Endothelial cell of umbilical vein (primary cell): Measurements from ENCODE around the gene SLC25A34. TPM values are rescaled to one million over a fixed set of nuclear protein-coding genes. Genes with fewer than 3 reads are reported as not detected.

Source experiments
- BruUV-seq: library from RNA; stranded (reverse); fragments of 400-500 nt; replicated peaks from 2 replicates; lab custom pipeline; 2021; lab: Mats Ljungman, UMichigan
- CTCF ChIA-PET: fragments of 300-600, 350-600 bp; sonication (Branson Sonifier 250); formaldehyde crosslinking; loops from one replicate; lab custom pipeline; 2021; ENCODE audit warnings: antibody characterized with exemption, inconsistent platforms; lab: Charles Lee
- POLR2A ChIA-PET: fragments of 300-600, 350-600 bp; sonication (Branson Sonifier 250); formaldehyde crosslinking; loops from one replicate; lab custom pipeline; 2021; ENCODE audit warnings: antibody characterized with exemption, inconsistent platforms; lab: Charles Lee
- DNase-seq: peaks from one replicate; pipeline ENCODE4 v3.0.0-alpha.2; 2011; ENCODE audit warnings: low read depth, low spot score
- FAIRE-seq: peaks from 2 replicates; lab custom pipeline; 2011; peaks lifted over from hg19 to GRCh38; lab: Jason Lieb, UNC
- H2AFZ ChIP-seq: 2 replicates; pipeline ENCODE4 v1.6.0; 2012; ENCODE audit warnings: low read depth, low read length, control low read depth, inconsistent platforms
- H3K27ac ChIP-seq: 2 replicates; pipeline ENCODE4 v1.5.1; 2011; ENCODE audit warnings: low read depth, mild to moderate bottlenecking, control low read depth, low read length, moderate library complexity; ENCODE audit not compliant: insufficient read depth
- H3K27me3 ChIP-seq, 2 experiments: 2 replicates each; pipeline versions ENCODE4 v1.6.0 to v1.6.1; 2011; ENCODE audit warnings: low read length in 2 of 2, mixed read lengths in 1 of 2; ENCODE audit not compliant: control insufficient read depth in 2 of 2, insufficient read depth in 2 of 2
- H3K36me3 ChIP-seq, 2 experiments: 2 replicates in 1 of 2; 3 replicates in 1 of 2; pipeline ENCODE4 v1.5.1; 2011; ENCODE audit warnings: low read length in 2 of 2, mild to moderate bottlenecking in 1 of 2, moderate library complexity in 1 of 2; ENCODE audit not compliant: control insufficient read depth in 2 of 2, insufficient read depth in 2 of 2; ENCODE audit errors: extremely low read depth in 1 of 2
- H3K4me1 ChIP-seq: 3 replicates; pipeline ENCODE4 v1.5.1; 2011; ENCODE audit warnings: mild to moderate bottlenecking, low read length; ENCODE audit not compliant: control insufficient read depth, insufficient read depth; ENCODE audit errors: extremely low read depth
- H3K4me2 ChIP-seq: 2 replicates; pipeline ENCODE4 v1.6.1; 2011; ENCODE audit warnings: low read length, control low read depth, mixed read lengths; ENCODE audit not compliant: insufficient read depth
- H3K4me3 ChIP-seq, 3 experiments: fragments of 200-600 bp in 1 of 3; sonication (generic), shearing (Covaris generic) in 1 of 3; replicated peaks in 1 of 3; 2 replicates each; pipeline ENCODE4 v1.5.1; 2011 to 2016; ENCODE audit warnings: control low read depth in 3 of 3, low read length in 3 of 3, mild to moderate bottlenecking in 2 of 3, inconsistent platforms in 1 of 3, low read depth in 1 of 3, moderate library complexity in 1 of 3; ENCODE audit not compliant: insufficient read depth in 1 of 3
- H3K79me2 ChIP-seq: 2 replicates; pipeline ENCODE4 v1.6.0; 2012; ENCODE audit warnings: low read length, inconsistent platforms; ENCODE audit not compliant: control insufficient read depth, insufficient read depth
- H3K9ac ChIP-seq: replicated peaks from 2 replicates; pipeline ENCODE3; 2011; ENCODE audit warnings: low read length, control low read depth; ENCODE audit not compliant: insufficient read depth; ENCODE audit errors: extremely low read depth
- H3K9me1 ChIP-seq: replicated peaks from 3 replicates; pipeline ENCODE4 v1.6.0; 2011; ENCODE audit warnings: mild to moderate bottlenecking, low read length; ENCODE audit not compliant: control insufficient read depth, insufficient read depth; ENCODE audit errors: extremely low read depth
- H3K9me3 ChIP-seq: replicated peaks from 2 replicates; pipeline ENCODE4 v1.5.1; 2012; ENCODE audit warnings: low read length, inconsistent platforms; ENCODE audit not compliant: control insufficient read depth, insufficient read depth
- H4K20me1 ChIP-seq: replicated peaks from 2 replicates; pipeline ENCODE3; 2011; ENCODE audit warnings: mild to moderate bottlenecking, low read length; ENCODE audit not compliant: control insufficient read depth, insufficient read depth; ENCODE audit errors: extremely low read depth
- FOS ChIP-seq: IDR thresholded peaks from 2 replicates; pipeline ENCODE4 v1.6.1; 2011; ENCODE audit warnings: mild to moderate bottlenecking, low read length, moderate library complexity, borderline replicate concordance; ENCODE audit not compliant: insufficient read depth
- GATA2 ChIP-seq: IDR thresholded peaks from 2 replicates; pipeline ENCODE4 v1.7.0; 2011; ENCODE audit warnings: low read depth, mild to moderate bottlenecking, moderate library complexity, mixed read lengths, low read length; ENCODE audit not compliant: insufficient read length, insufficient read depth
- POLR2A ChIP-seq: IDR thresholded peaks from 2 replicates; pipeline ENCODE4 v1.6.1; 2012; ENCODE audit warnings: low read depth, mild to moderate bottlenecking, control low read depth, low read length
- POLR2AphosphoS5 ChIP-seq: IDR thresholded peaks from 2 replicates; pipeline ENCODE4 v1.6.1; 2012; ENCODE audit warnings: low read depth, mild to moderate bottlenecking, control low read depth, low read length, moderate library complexity; ENCODE audit not compliant: insufficient read depth
- dilution Hi-C: fragments of 300-500 bp; cut with MboI; formaldehyde crosslinking; loops from one replicate; pipeline ENCODE4 v1.15.0; 2019; ENCODE audit warnings: low sequenced_read_pairs; ENCODE audit not compliant: extremely low pct_ligation_motif_present
- intact Hi-C: fragments of 100-400 bp; cut with micrococcal nuclease; formaldehyde crosslinking; loops from one replicate; pipeline ENCODE4 v1.10.0; 2022
- polyA plus RNA-seq, 4 experiments: library from polyadenylated mRNA; depleted of rRNA in 3 of 4; stranded (reverse) in 3 of 4; unstranded in 1 of 4; fragments of >200 nt; gene quantifications; 2 replicates each; pipeline versions ENCODE4 v1.2.1 to v1.2.3, GENCODE V29; 2011 to 2012; ENCODE audit warnings: missing spikeins in 1 of 4
- total RNA-seq: library from RNA; stranded (reverse); gene quantifications from 2 replicates; pipeline ENCODE4 v1.2.3, GENCODE V29; 2021

SLC25A34 gene
- total and polyA plus RNA-seq, 2 donors (not counting 3 experiments of a cell fraction or from before 2014, with no cell fraction given) = 0.90 to 1.1 TPM

DNA sequence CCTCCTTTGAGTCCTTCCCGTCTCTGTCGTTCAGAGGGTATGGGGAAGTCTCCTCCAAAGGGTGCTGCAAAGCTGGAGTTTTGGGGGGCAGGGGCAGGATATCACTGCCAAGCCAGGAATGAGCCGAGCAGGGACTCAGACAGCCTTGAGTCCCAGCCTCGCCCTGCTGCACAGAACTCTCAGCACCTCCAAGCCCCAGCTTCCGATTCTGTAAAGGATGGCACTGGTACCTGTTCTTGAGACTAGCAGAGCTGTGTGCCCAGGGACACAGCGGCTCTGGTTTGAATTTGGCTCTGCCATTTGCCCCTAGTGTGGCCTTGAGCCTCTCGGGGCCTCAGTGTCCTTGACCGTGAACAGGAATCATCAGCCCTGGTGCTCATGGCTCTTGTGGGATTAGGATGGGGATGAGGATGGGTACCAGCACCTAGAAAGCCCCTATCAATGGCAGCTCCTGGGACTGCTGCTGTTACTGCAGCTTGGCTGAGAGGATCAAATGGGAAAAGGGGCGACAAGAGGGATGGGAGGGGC lies 21.0 kb downstream of the SLC25A34 start:
- peak overlapping the region; percentile 73 for H3K27ac ChIP-seq
- DNase-seq (no peak), FAIRE-seq (no peak)
- ChIA-PET CTCF (interaction anchor here (0.7 to 2.2 kb wide), 2 partner anchors 13 to 16 kb away, joined by 3 to 15 read pairs; no protein-coding TSS in a partner anchor), POLR2A (interaction anchor here (0.5 to 1.0 kb wide), 3 partner anchors 9 to 16 kb away, joined by 3 read pairs; no protein-coding TSS in a partner anchor)
- no peaks in the 10 kb centered on the region for H3K9me3 ChIP-seq
- dilution Hi-C loops (no loop called here), intact Hi-C loops (no loop called here)
- no peaks in the 10 kb centered on the region for H3K9me1 ChIP-seq
- H2AFZ ChIP-seq = no peak overlapping the region
- no peak for TF ChIP-seq FOS
- H3K4me3 ChIP-seq = no peak overlapping the region
- BruUV-seq = no TSS peak
- H3K4me1 ChIP-seq = peaks cover 38% of the 10 kb centered on the region
- H3K36me3 ChIP-seq = no peaks in the 10 kb centered on the region
- H3K27me3 ChIP-seq = no peaks in the 10 kb centered on the region
- H3K79me2 ChIP-seq = peaks cover 35% of the 10 kb centered on the region
- peak overlapping the region; percentile 62 for H3K4me2 ChIP-seq
- H4K20me1 ChIP-seq = no peaks in the 10 kb centered on the region
- peak overlapping the region; percentile 21 for H3K9ac ChIP-seq

DNA sequence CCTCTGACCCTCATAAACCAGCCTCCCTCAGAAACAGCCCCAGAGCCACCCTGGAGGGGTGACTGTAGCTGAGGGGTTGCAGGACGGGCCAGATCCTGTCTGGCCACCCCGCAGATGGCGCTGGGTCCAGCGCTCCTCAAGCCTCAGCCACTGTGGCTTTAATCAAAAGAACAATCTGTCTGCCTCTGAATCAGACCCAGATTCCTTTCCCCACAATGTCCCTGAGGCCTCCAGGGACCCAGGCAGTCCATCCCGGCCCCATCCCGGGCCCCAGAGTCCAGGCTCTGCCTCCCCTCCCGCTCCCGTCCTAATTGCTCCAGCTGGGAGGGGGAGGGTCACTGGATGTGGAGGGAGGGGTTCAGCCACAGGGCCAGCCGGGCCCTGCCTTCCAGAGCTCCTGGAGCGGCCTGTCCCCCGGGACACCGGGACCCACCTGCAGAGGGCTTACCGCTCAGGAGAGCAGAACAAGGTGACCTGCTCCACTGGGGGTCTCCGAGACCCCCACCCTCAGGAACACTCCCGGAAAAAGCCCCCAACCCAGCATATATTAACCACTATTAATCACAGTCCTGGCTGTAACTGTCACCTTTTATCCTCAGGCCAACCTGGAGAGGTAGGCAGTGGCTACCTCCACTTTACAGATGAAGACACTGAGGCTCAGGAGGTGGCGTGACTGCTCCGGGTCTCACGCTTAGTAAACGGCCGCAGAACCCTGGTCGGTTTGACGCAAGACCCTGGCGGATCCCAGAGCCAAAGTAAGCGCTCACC lies 21.7 kb downstream of the SLC25A34 start:
- Histone ChIP-seq H3K79me2 (peaks cover 42% of the 10 kb centered on the region), H3K27ac (peak overlapping the region; percentile 73), H4K20me1 (no peaks in the 10 kb centered on the region), H3K4me1 (peaks cover 44% of the 10 kb centered on the region), H3K4me3 (peak overlapping the region; percentile 4 to 99 (median 74)), H3K9me1 (no peaks in the 10 kb centered on the region), H3K27me3 (no peaks in the 10 kb centered on the region), H3K9me3 (no peaks in the 10 kb centered on the region), H2AFZ (no peak overlapping the region), H3K4me2 (peak overlapping the region; percentile 62), H3K36me3 (peaks cover 0 to 2% of the 10 kb centered on the region in 2 experiments), H3K9ac (peak overlapping the region; percentile 59)
- ChIA-PET POLR2A (interaction anchor here (0.5 to 1.0 kb wide), 3 partner anchors 9 to 16 kb away, joined by 3 read pairs; no protein-coding TSS in a partner anchor), CTCF (interaction anchor here (2.2 kb wide), 1 partner anchor 17 kb away, joined by 15 read pairs; no protein-coding TSS in a partner anchor)
- no TSS peak for BruUV-seq
- dilution Hi-C loops = no loop called here
- DNase-seq = peak; percentile 46
- TF ChIP-seq GATA2 (peak; percentile 49), POLR2A (peak; percentile 25), POLR2AphosphoS5 (no peak)
- FAIRE-seq = peak; percentile 70
- intact Hi-C loops = no loop called here
